ENCODE measurements around the gene HSPA2. TPM values are rescaled to one million over a fixed set of nuclear protein-coding genes. Genes with fewer than 3 reads are reported as not detected.

The HSPA2 gene
- total and polyA plus RNA-seq, 2 of the 13 experiments (the other 11 are each of a cell fraction or from before 2014, with no cell fraction given): 0.15 to 0.27 TPM

- TF ChIP-seq UBTF (CRISPR knock-in tag; IDR thresholded peaks at IDR 0.05) (peak; percentile 67; the same call in 1 of the 2 replicates), FOXA3 (CRISPR knock-in tag; IDR thresholded peaks at IDR 0.05) (no peak), YY1 (IDR thresholded peaks at IDR 0.05; ENCODE audit: insufficient read depth, insufficient replicate concordance, low read depth, low read length) (no peak), TBX3 (IDR thresholded peaks at IDR 0.05; ENCODE audit: borderline replicate concordance) (no peak), ZFY (CRISPR knock-in tag; IDR thresholded peaks at IDR 0.05) (peak; percentile 79), PRPF4 (IDR thresholded peaks at IDR 0.05; ENCODE audit: low read depth, low read length, poor library complexity, severe bottlenecking) (peak; percentile 48), SP4 (CRISPR knock-in tag; IDR thresholded peaks at IDR 0.05) (peak; percentile 52), ZNF383 (CRISPR knock-in tag; IDR thresholded peaks at IDR 0.05; ENCODE audit: borderline replicate concordance) (no peak), HNF4G (IDR thresholded peaks at IDR 0.05; ENCODE audit: borderline replicate concordance, low read depth, low read length) (no peak), HNF4G (CRISPR knock-in tag; IDR thresholded peaks at IDR 0.05; ENCODE audit: borderline replicate concordance, low read depth) (no peak), HOXA3 (CRISPR knock-in tag; IDR thresholded peaks at IDR 0.05) (no peak), ZNF747 (CRISPR knock-in tag; IDR thresholded peaks at IDR 0.05; ENCODE audit: borderline replicate concordance) (no peak), RFX5 (IDR thresholded peaks at IDR 0.05; ENCODE audit: low read depth, low read length) (no peak), SRF (IDR thresholded peaks at IDR 0.05; ENCODE audit: low read depth, low read length) (no peak), SAP130 (CRISPR knock-in tag; IDR thresholded peaks at IDR 0.05; ENCODE audit: low read depth) (peak; percentile 58), E2F1 (CRISPR knock-in tag; IDR thresholded peaks at IDR 0.05) (no peak), GATAD1 (CRISPR knock-in tag; IDR thresholded peaks at IDR 0.05) (0 out of 2 replicates have a peak, but pooled peaks have one; percentile 1), ZNF569 (CRISPR knock-in tag; IDR thresholded peaks at IDR 0.05; ENCODE audit: borderline replicate concordance) (no peak), PHF8 (CRISPR knock-in tag; IDR thresholded peaks at IDR 0.05) (peak; percentile 67), ZFAT (CRISPR knock-in tag; conservative IDR thresholded peaks at IDR 0.05) (0 out of 2 replicates have a peak, but pooled peaks have one; percentile 3), ZBTB3 (CRISPR knock-in tag; IDR thresholded peaks at IDR 0.05; ENCODE audit: borderline replicate concordance, low read depth) (no peak)
- TF ChIP-seq, protein P1, sequence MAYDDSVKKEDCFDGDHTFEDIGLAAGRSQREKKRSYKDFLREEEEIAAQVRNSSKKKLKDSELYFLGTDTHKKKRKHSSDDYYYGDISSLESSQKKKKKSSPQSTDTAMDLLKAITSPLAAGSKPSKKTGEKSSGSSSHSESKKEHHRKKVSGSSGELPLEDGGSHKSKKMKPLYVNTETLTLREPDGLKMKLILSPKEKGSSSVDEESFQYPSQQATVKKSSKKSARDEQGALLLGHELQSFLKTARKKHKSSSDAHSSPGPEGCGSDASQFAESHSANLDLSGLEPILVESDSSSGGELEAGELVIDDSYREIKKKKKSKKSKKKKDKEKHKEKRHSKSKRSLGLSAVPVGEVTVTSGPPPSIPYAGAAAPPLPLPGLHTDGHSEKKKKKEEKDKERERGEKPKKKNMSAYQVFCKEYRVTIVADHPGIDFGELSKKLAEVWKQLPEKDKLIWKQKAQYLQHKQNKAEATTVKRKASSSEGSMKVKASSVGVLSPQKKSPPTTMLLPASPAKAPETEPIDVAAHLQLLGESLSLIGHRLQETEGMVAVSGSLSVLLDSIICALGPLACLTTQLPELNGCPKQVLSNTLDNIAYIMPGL (CRISPR knock-in tag; IDR thresholded peaks at IDR 0.05; ENCODE audit: borderline replicate concordance in 1 of 2, low read depth in 1 of 2): peak in 1 of 2 experiments; percentile 18; a peak in 1 of 4 replicates
- TF ChIP-seq, protein P2, sequence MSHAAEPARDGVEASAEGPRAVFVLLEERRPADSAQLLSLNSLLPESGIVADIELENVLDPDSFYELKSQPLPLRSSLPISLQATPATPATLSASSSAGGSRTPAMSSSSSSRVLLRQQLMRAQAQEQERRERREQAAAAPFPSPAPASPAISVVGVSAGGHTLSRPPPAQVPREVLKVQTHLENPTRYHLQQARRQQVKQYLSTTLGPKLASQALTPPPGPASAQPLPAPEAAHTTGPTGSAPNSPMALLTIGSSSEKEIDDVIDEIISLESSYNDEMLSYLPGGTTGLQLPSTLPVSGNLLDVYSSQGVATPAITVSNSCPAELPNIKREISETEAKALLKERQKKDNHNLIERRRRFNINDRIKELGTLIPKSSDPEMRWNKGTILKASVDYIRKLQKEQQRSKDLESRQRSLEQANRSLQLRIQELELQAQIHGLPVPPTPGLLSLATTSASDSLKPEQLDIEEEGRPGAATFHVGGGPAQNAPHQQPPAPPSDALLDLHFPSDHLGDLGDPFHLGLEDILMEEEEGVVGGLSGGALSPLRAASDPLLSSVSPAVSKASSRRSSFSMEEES (CRISPR knock-in tag; IDR thresholded peaks at IDR 0.05): no peak
Observed at GRCh38 chr14:64504897-64505794, 35.4 kb upstream of the HSPA2 start (continued).
